ENCODE data around the gene RAB24.
"Not testable (repeated sequence)": the region's sequence is repeated elsewhere in the genome, so short reads cannot be mapped to it uniquely, and the experiment has no call there.

The RAB24 gene

GRCh38 chr5:177261510-177261909, 42.0 kb downstream of the RAB24 start:
- intact Hi-C loops (cut with DNase I; ENCODE audit: low total_unique reads), result no loop called here
- H3K36me3 ChIP-seq, result peaks cover 58 to 91% (median 59%) of the 10 kb centered on the region in 3 donors

GRCh38 chr5:177260961-177261360, 42.6 kb downstream of the RAB24 start:
- H3K9me3 ChIP-seq, result no peaks in the 10 kb centered on the region
- no peaks in the 10 kb centered on the region for H3K27me3 ChIP-seq
- no peaks in the 10 kb centered on the region for H3K4me1 ChIP-seq
- no peak for DNase-seq
- H3K4me3 ChIP-seq, result no peak overlapping the region
- H3K36me3 ChIP-seq, result peaks cover 54 to 91% (median 56%) of the 10 kb centered on the region in 3 donors
- intact Hi-C loops (cut with DNase I; ENCODE audit: low total_unique reads), result no loop called here
- H3K27ac ChIP-seq, result no peak overlapping the region
- TF ChIP-seq CTCF (IDR thresholded peaks at IDR 0.05), result no peak

More at GRCh38 chr5:177261510-177261909, 42.0 kb downstream of the RAB24 start:
- no peaks in the 10 kb centered on the region for H3K9me3 ChIP-seq
- no peak for DNase-seq
- H3K4me1 ChIP-seq, result no peaks in the 10 kb centered on the region
- H3K27me3 ChIP-seq, result no peaks in the 10 kb centered on the region
- H3K4me3 ChIP-seq, result no peak overlapping the region
- no peak overlapping the region for H3K27ac ChIP-seq
- TF ChIP-seq CTCF (IDR thresholded peaks at IDR 0.05), result no peak

- DNase-seq; H3K4me1 ChIP-seq; H3K9me3 ChIP-seq; H3K4me3 ChIP-seq; H3K27ac ChIP-seq; intact Hi-C loops (cut with DNase I; ENCODE audit: low total_unique reads); H3K27me3 ChIP-seq: not testable (repeated sequence)
- H3K36me3 ChIP-seq, result peaks cover 43 to 91% (median 48%) of the 10 kb centered on the region in 3 donors
Observed at GRCh38 chr5:177258711-177259110, 44.8 kb downstream of the RAB24 start.

GRCh38 chr5:177256296-177256695, 47.2 kb downstream of the RAB24 start:
- intact Hi-C loops (cut with DNase I; ENCODE audit: low total_unique reads), result no loop called here
- Histone ChIP-seq H3K27me3 (no peaks in the 10 kb centered on the region), H3K4me3 (no peak overlapping the region), H3K27ac (no peak overlapping the region), H3K4me1 (no peaks in the 10 kb centered on the region), H3K9me3 (no peaks in the 10 kb centered on the region), H3K36me3 (peaks cover 27 to 93% (median 50%) of the 10 kb centered on the region in 3 donors)
- TF ChIP-seq CTCF (IDR thresholded peaks at IDR 0.05), result no peak
- DNase-seq, result no peak

GRCh38 chr5:177253252-177253651, 50.3 kb downstream of the RAB24 start:
- Histone ChIP-seq H3K36me3 (peaks cover 27 to 83% (median 52%) of the 10 kb centered on the region in 3 donors), H3K4me3 (no peak overlapping the region), H3K9me3 (no peaks in the 10 kb centered on the region), H3K27ac (no peak overlapping the region), H3K4me1 (no peaks in the 10 kb centered on the region), H3K27me3 (no peaks in the 10 kb centered on the region)
- intact Hi-C loops (cut with DNase I; ENCODE audit: low total_unique reads), result no loop called here
- TF ChIP-seq CTCF (IDR thresholded peaks at IDR 0.05), result no peak
- DNase-seq, result no peak
